ENCODE measurements around the gene INSL6. TPM values are rescaled to one million over a fixed set of nuclear protein-coding genes. Genes with fewer than 3 reads are reported as not detected.

Gene INSL6
- total and polyA plus RNA-seq, 2 experiments from 2014 or later = 0.52 TPM; not detected in 1

GRCh38 chr9:5122516-5122915, 62.9 kb downstream of the INSL6 start:
- no peak overlapping the region for H2AFZ ChIP-seq
- no peaks in the 10 kb centered on the region for H3K27me3 ChIP-seq
- TF ChIP-seq EZH2phosphoT487 (IDR thresholded peaks at IDR 0.05; ENCODE audit: low read depth, severe bottlenecking, unreplicated experiment) (no peak), EZH2 (IDR thresholded peaks at IDR 0.05; ENCODE audit: borderline replicate concordance) (no peak)
- TF ChIP-seq, protein P1, sequence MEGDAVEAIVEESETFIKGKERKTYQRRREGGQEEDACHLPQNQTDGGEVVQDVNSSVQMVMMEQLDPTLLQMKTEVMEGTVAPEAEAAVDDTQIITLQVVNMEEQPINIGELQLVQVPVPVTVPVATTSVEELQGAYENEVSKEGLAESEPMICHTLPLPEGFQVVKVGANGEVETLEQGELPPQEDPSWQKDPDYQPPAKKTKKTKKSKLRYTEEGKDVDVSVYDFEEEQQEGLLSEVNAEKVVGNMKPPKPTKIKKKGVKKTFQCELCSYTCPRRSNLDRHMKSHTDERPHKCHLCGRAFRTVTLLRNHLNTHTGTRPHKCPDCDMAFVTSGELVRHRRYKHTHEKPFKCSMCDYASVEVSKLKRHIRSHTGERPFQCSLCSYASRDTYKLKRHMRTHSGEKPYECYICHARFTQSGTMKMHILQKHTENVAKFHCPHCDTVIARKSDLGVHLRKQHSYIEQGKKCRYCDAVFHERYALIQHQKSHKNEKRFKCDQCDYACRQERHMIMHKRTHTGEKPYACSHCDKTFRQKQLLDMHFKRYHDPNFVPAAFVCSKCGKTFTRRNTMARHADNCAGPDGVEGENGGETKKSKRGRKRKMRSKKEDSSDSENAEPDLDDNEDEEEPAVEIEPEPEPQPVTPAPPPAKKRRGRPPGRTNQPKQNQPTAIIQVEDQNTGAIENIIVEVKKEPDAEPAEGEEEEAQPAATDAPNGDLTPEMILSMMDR (IDR thresholded peaks at IDR 0.05; ENCODE audit: poor library complexity) = no peak
- no peak overlapping the region for H3K4me2 ChIP-seq
- H3K27ac ChIP-seq = no peak overlapping the region
- no peaks in the 10 kb centered on the region for H3K9me2 ChIP-seq (replicated peaks; ENCODE audit: insufficient read depth)
- 95% methylated on average over 3 of the region's 3 CpGs for WGBS (ENCODE audit: low lambda C conversion rate, missing lambda C conversion rate)
- no peaks in the 10 kb centered on the region for H4K20me1 ChIP-seq (ENCODE audit: insufficient read depth, poor library complexity, severe bottlenecking)
- no peaks in the 10 kb centered on the region for H3K4me1 ChIP-seq (ENCODE audit: insufficient read depth)
- H3K36me3 ChIP-seq (replicated peaks; ENCODE audit: insufficient read depth, low read depth) = no peaks in the 10 kb centered on the region
- no peaks in the 10 kb centered on the region for H3K79me2 ChIP-seq
- no peak overlapping the region for H3K4me3 ChIP-seq
- no peaks in the 10 kb centered on the region for H3K9me3 ChIP-seq (ENCODE audit: low read depth)
- no peak for DNase-seq (ENCODE audit: low spot score)

DNA sequence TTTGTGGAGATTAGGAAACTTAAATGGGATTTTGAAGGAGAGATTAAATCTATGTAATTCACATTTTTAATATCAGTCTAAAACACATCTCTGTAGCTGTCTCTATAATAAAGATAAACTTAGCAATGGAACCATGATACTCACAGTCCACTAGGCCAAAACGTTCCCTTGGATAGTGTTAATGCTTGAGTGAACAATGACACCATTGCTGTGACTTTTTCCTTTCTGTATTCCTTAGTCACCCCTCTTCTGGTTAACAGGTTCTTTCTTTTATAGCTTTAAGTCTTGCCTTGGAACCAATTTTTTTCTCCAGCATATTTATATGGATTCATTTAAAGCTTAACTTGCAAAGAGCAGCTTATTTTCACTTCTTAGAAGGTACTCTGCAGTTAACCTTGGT, 63.3 kb downstream of the INSL6 start:
- no peaks in the 10 kb centered on the region for H3K9me2 ChIP-seq (replicated peaks; ENCODE audit: insufficient read depth)
- H3K79me2 ChIP-seq = no peaks in the 10 kb centered on the region
- H3K4me1 ChIP-seq (ENCODE audit: insufficient read depth) = no peaks in the 10 kb centered on the region
- TF ChIP-seq, protein P1 (IDR thresholded peaks at IDR 0.05; ENCODE audit: poor library complexity) = no peak
- TF ChIP-seq EZH2 (IDR thresholded peaks at IDR 0.05; ENCODE audit: borderline replicate concordance) = no peak
- TF ChIP-seq EZH2phosphoT487 (IDR thresholded peaks at IDR 0.05; ENCODE audit: low read depth, severe bottlenecking, unreplicated experiment) = no peak
- H3K4me3 ChIP-seq = no peak overlapping the region
- DNase-seq (ENCODE audit: low spot score) = no peak
- H3K27ac ChIP-seq = no peak overlapping the region
- no peak overlapping the region for H3K4me2 ChIP-seq
- WGBS (ENCODE audit: low lambda C conversion rate, missing lambda C conversion rate) = 75% methylated on average over 1 of the region's 1 CpG
- H4K20me1 ChIP-seq (ENCODE audit: insufficient read depth, poor library complexity, severe bottlenecking) = no peaks in the 10 kb centered on the region
- H3K27me3 ChIP-seq = no peaks in the 10 kb centered on the region
- H2AFZ ChIP-seq = no peak overlapping the region
- no peaks in the 10 kb centered on the region for H3K9me3 ChIP-seq (ENCODE audit: low read depth)
- no peaks in the 10 kb centered on the region for H3K36me3 ChIP-seq (replicated peaks; ENCODE audit: insufficient read depth, low read depth)

DNA sequence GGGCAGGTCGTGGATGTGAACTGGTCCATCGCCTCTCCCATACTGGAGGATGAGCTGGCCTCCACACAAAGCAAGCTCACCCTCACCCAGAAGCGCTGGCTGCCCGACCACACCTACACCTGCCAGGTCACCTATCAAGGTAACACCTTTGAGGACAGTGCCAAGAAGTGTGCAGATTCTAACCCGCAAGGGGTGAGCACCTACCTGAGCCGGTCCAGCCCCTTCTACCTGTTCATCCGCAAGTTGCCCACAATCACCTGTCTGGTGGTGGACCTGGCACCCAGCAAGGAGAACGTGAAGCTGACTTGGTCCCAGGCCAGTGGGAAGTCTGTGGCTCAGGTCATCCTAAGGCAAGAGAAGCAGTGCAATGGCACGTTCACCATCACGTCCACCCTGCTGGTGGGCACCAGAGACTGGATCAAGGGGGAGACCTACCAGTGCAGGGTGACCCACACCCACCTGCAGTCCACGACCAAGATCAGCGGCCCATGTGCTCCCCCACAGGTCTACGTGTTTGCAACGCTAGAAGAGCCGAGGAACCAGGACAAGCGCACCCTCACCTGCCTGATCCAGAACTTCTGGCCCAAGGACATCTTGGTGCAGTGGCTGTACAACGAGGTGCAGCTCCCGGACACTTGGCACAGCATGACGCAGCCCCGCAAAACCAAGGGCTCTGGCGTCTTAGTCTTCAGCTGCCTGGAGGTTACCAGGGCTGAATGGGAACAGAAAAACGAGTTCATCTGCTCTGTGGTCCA, 71.3 kb downstream of the INSL6 start:
- 96% methylated on average over 22 of the region's 22 CpGs for WGBS (ENCODE audit: low lambda C conversion rate, missing lambda C conversion rate)
- H3K4me2 ChIP-seq = no peak overlapping the region

More for the DNA sequence above, 71.3 kb downstream of the INSL6 start:
- H3K4me1 ChIP-seq (ENCODE audit: insufficient read depth) = no peaks in the 10 kb centered on the region
- H3K9me2 ChIP-seq (replicated peaks; ENCODE audit: insufficient read depth) = no peaks in the 10 kb centered on the region
- no peaks in the 10 kb centered on the region for H3K9me3 ChIP-seq (ENCODE audit: low read depth)
- H3K36me3 ChIP-seq (replicated peaks; ENCODE audit: insufficient read depth, low read depth) = no peaks in the 10 kb centered on the region
- no peak overlapping the region for H3K4me3 ChIP-seq
- no peaks in the 10 kb centered on the region for H3K79me2 ChIP-seq
- H4K20me1 ChIP-seq (ENCODE audit: insufficient read depth, poor library complexity, severe bottlenecking) = no peaks in the 10 kb centered on the region
- no peak overlapping the region for H2AFZ ChIP-seq
- no peak for DNase-seq (ENCODE audit: low spot score)
- TF ChIP-seq, protein P1 (IDR thresholded peaks at IDR 0.05; ENCODE audit: poor library complexity) = no peak
- TF ChIP-seq EZH2phosphoT487 (IDR thresholded peaks at IDR 0.05; ENCODE audit: low read depth, severe bottlenecking, unreplicated experiment) (no peak), EZH2 (IDR thresholded peaks at IDR 0.05; ENCODE audit: borderline replicate concordance) (no peak)
- no peaks in the 10 kb centered on the region for H3K27me3 ChIP-seq
- no peak overlapping the region for H3K27ac ChIP-seq

Small RNA genes lying within 50 kb of the gene (small RNA-seq; reads per million reads assigned to genes)
- gene AL133547.1 = not detected

Other genes with a start within 250 kb of the INSL6 start
- gene JAK2, start 200.4 kb downstream of the INSL6 start, total RNA-seq = 17.1 and 20.8 TPM in 2 replicates
- 11.8 and 14.3 TPM in 2 replicates for gene JAK2, start 200.4 kb downstream of the INSL6 start, polyA plus RNA-seq
- gene INSL4, start 45.8 kb upstream of the INSL6 start, total RNA-seq = 0.13 TPM in 1 of 2 replicates, not detected in the other
- 0.38 and 0.68 TPM in 2 replicates for gene INSL4, start 45.8 kb upstream of the INSL6 start, polyA plus RNA-seq
- 0.87 TPM in 1 of 2 replicates, not detected in the other for gene RLN2, start 119.1 kb upstream of the INSL6 start, total RNA-seq
- gene RLN2, start 119.1 kb upstream of the INSL6 start, polyA plus RNA-seq = 0.70 and 0.81 TPM in 2 replicates
- gene RLN1, start 154.2 kb upstream of the INSL6 start, total RNA-seq = not detected in 2 replicates
- 0.34 and 0.49 TPM in 2 replicates for gene RLN1, start 154.2 kb upstream of the INSL6 start, polyA plus RNA-seq

Data from hepatocyte (in vitro differentiated cells).